ENCODE results near the gene MT4. TPM values are rescaled to one million over a fixed set of nuclear protein-coding genes. Genes with fewer than 3 reads are reported as not detected.
"Not testable (repeated sequence)": the region's sequence is repeated elsewhere in the genome, so short reads cannot be mapped to it uniquely, and the experiment has no call there.

The MT4 gene
- total and polyA plus RNA-seq, 7 experiments from 2014 or later: not detected

DNA sequence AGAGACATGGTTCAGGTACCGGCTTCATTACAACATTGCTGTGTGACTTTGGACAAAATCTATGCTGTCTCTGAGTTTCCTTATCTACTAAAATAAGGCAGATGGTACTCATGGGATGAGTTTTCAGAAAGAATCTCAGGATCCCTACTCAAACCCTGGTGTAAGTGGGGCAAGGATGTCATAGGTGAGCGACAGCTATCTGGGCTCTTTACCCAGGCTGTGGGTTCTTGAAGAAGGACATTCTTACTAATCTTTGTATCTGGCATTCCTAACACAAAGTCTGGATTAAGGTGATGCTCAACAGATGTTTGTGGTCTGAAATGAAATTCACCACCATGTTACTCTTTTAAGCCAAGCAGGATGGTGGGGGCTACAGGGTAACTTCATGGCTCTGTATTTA, 18.0 kb downstream of the MT4 start:
- H3K9me3 Mint-ChIP-seq; H3K4me1 ChIP-seq (ENCODE audit: control insufficient read depth in 2 of 2, insufficient read depth in 2 of 2, low read length in 2 of 2); H3K9me3 ChIP-seq (ENCODE audit: control insufficient read depth in 2 of 3, low read length in 3 of 3); H3K4me3 ChIP-seq (ENCODE audit: low read length); intact Hi-C loops (cut with micrococcal nuclease); H3K27ac ChIP-seq (ENCODE audit: low read depth, low read length); H3K4me3 Mint-ChIP-seq; DNase-seq; H3K36me3 ChIP-seq (ENCODE audit: control insufficient read depth in 2 of 3, insufficient read depth in 3 of 3, low read length in 3 of 3); H3K27ac Mint-ChIP-seq; H3K4me1 Mint-ChIP-seq; H3K27me3 ChIP-seq (ENCODE audit: control insufficient read depth in 2 of 2, insufficient read depth in 2 of 2, low read length in 2 of 2); H3K36me3 Mint-ChIP-seq; CTCF ChIA-PET; ATAC-seq: not testable (repeated sequence)
- POLR2A ChIA-PET: interaction anchor here (1.5 kb wide), 1 partner anchor 119 kb away, joined by 5 read pairs; no protein-coding TSS in a partner anchor
- H3K27me3 Mint-ChIP-seq: peaks cover 0 to 50% (median 6%) of the 10 kb centered on the region in 5 donors

DNA sequence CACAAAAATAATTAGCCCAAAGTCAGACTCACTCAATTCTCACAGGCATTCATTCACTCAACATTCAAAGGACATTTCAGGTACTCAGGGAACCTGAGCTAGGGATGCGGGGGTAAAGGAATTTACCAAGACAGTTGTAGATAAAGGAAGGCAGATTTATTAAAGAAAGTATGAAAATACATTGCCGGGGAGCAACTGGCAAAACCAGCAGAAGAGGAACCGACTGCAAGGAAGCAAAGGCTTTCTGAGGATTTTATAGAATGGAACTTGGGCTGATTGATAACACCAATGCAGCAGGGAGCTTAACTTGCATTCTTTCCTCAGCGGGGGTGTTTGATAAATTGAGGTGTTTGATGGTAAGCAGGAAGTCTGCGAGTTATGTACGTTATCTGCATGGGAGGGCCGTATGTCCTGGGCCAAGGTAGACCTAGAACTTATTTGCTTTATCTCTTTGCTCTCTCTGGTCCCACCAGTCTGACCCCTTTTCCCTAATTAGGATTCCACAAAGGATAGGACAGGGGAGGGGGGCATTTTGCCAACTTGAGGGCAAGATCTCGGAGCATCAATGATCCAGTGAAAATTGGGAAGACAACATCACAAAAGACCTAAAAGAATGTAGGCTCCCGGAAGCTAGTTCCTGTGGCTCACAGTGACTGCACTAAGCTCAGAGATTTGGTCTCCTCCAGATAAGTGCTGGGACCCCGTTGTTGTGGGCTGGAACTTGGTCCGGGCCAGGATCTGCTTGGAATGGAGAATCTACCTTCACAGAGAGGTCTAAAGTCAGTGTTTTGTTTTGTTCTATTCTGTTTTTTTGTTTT, 18.7 kb downstream of the MT4 start:
- Mint-ChIP-seq H3K4me3 (no peak overlapping the region), H3K4me1 (peaks cover 0 to 4% (median 0%) of the 10 kb centered on the region in 7 donors), H3K36me3 (no peaks in the 10 kb centered on the region), H3K27ac (peak overlapping the region in 2 of 9 donors; percentile 18 to 23), H3K27me3 (peaks cover under 1 to 56% (median 6%) of the 10 kb centered on the region in 5 donors), H3K9me3 (no peaks in the 10 kb centered on the region)
- H3K4me1 ChIP-seq (ENCODE audit: control insufficient read depth in 2 of 2, insufficient read depth in 2 of 2, low read length in 2 of 2): no peaks in the 10 kb centered on the region
- ATAC-seq: no peak
- H3K27me3 ChIP-seq (ENCODE audit: control insufficient read depth in 2 of 2, insufficient read depth in 2 of 2, low read length in 2 of 2): no peaks in the 10 kb centered on the region
- H3K36me3 ChIP-seq (ENCODE audit: control insufficient read depth in 2 of 3, insufficient read depth in 3 of 3, low read length in 3 of 3): no peaks in the 10 kb centered on the region
- H3K27ac ChIP-seq (ENCODE audit: low read depth, low read length): no peak overlapping the region
- intact Hi-C loops (cut with micrococcal nuclease): no loop called here
- POLR2A ChIA-PET: interaction anchor here (1.5 kb wide), 1 partner anchor 118 kb away, joined by 5 read pairs; no protein-coding TSS in a partner anchor
- H3K4me3 ChIP-seq (ENCODE audit: low read length): no peak overlapping the region
- no peak for DNase-seq
- CTCF ChIA-PET: interaction anchor here (0.9 kb wide), 1 partner anchor 118 kb away, joined by 3 read pairs; no protein-coding TSS in a partner anchor
- no peaks in the 10 kb centered on the region for H3K9me3 ChIP-seq (ENCODE audit: control insufficient read depth in 2 of 3, low read length in 3 of 3)

DNA sequence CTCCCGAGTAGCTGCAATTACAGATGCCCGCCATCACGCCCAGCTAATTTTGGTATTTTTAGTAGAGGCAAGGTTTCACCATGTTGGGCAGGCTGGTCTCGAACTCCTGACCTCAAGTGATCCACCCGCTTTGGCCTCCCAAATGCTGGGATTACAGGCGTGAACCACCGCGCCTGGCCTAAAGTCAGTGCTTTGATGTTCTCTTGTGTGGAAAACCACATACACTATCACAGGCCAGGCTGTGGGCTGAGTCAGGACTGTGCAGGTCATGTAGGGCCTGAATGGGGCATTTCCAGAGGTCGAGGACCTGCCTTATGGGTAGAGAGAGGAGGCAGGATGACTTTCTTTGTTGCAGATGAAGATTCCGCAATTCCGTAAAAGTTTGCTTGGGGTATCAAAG, 19.4 kb downstream of the MT4 start:
- DNase-seq (no peak), ATAC-seq (no peak)
- no peaks in the 10 kb centered on the region for H3K4me1 ChIP-seq (ENCODE audit: control insufficient read depth in 2 of 2, insufficient read depth in 2 of 2, low read length in 2 of 2)
- peaks cover 0 to 8% (median 4%) of the 10 kb centered on the region in 7 donors for H3K4me1 Mint-ChIP-seq
- H3K9me3 Mint-ChIP-seq: no peaks in the 10 kb centered on the region
- ChIA-PET POLR2A (no interaction called here), CTCF (interaction anchor here (0.9 kb wide), 1 partner anchor 118 kb away, joined by 3 read pairs; no protein-coding TSS in a partner anchor)
- no peaks in the 10 kb centered on the region for H3K27me3 ChIP-seq (ENCODE audit: control insufficient read depth in 2 of 2, insufficient read depth in 2 of 2, low read length in 2 of 2)
- peaks cover 5 to 61% (median 10%) of the 10 kb centered on the region in 5 donors for H3K27me3 Mint-ChIP-seq
- H3K9me3 ChIP-seq (ENCODE audit: control insufficient read depth in 2 of 3, low read length in 3 of 3): no peaks in the 10 kb centered on the region
- H3K27ac Mint-ChIP-seq: no peak overlapping the region
- H3K27ac ChIP-seq (ENCODE audit: low read depth, low read length): no peak overlapping the region
- no peaks in the 10 kb centered on the region for H3K36me3 Mint-ChIP-seq
- H3K36me3 ChIP-seq (ENCODE audit: control insufficient read depth in 2 of 3, insufficient read depth in 3 of 3, low read length in 3 of 3): no peaks in the 10 kb centered on the region
- no peak overlapping the region for H3K4me3 Mint-ChIP-seq
- intact Hi-C loops (cut with micrococcal nuclease): no loop called here
- no peak overlapping the region for H3K4me3 ChIP-seq (ENCODE audit: low read length)

DNA sequence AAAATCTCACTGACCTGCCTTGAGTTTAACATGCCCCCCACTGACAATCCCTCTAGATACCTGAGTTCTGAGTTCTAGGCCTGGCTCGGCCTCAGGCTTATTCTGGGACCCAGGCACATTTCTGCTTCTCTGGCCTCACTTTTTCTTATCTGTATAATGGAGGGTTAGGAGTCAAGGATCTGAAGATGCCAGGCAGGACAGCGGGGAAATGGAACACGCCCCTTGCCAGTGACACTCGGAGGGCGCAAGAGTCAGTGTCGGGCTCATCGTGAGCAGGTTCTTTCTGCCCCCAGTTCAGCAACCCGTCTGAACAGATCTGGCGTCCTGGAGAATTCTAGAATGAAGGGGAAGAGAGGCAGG, 23.9 kb downstream of the MT4 start:
- Mint-ChIP-seq H3K4me3 (peak overlapping the region; percentile 49 to 90 (median 85)), H3K27me3 (peaks cover 9 to 53% (median 18%) of the 10 kb centered on the region in 5 donors), H3K9me3 (no peaks in the 10 kb centered on the region), H3K27ac (peak overlapping the region in 2 of 9 donors; percentile 38 to 87), H3K4me1 (peaks cover 6 to 15% (median 11%) of the 10 kb centered on the region in 7 donors), H3K36me3 (no peaks in the 10 kb centered on the region)
- DNase-seq: no peak
- Histone ChIP-seq H3K4me1 (ENCODE audit: control insufficient read depth in 2 of 2, insufficient read depth in 2 of 2, low read length in 2 of 2) (peaks cover 4 to 6% of the 10 kb centered on the region in 2 donors), H3K27me3 (ENCODE audit: control insufficient read depth in 2 of 2, insufficient read depth in 2 of 2, low read length in 2 of 2) (no peaks in the 10 kb centered on the region), H3K4me3 (ENCODE audit: low read length) (peak overlapping the region; percentile 61), H3K27ac (ENCODE audit: low read depth, low read length) (no peak overlapping the region), H3K9me3 (ENCODE audit: control insufficient read depth in 2 of 3, low read length in 3 of 3) (no peaks in the 10 kb centered on the region), H3K36me3 (ENCODE audit: control insufficient read depth in 2 of 3, insufficient read depth in 3 of 3, low read length in 3 of 3) (no peaks in the 10 kb centered on the region)
- ChIA-PET POLR2A (no interaction called here), CTCF (no interaction called here)
- intact Hi-C loops (cut with micrococcal nuclease): loop anchor here in 1 of 2 donors (2.0 kb wide), 1 partner anchor 20 kb away; the partner anchor contains the start of gene MT2A
- no peak for ATAC-seq

DNA sequence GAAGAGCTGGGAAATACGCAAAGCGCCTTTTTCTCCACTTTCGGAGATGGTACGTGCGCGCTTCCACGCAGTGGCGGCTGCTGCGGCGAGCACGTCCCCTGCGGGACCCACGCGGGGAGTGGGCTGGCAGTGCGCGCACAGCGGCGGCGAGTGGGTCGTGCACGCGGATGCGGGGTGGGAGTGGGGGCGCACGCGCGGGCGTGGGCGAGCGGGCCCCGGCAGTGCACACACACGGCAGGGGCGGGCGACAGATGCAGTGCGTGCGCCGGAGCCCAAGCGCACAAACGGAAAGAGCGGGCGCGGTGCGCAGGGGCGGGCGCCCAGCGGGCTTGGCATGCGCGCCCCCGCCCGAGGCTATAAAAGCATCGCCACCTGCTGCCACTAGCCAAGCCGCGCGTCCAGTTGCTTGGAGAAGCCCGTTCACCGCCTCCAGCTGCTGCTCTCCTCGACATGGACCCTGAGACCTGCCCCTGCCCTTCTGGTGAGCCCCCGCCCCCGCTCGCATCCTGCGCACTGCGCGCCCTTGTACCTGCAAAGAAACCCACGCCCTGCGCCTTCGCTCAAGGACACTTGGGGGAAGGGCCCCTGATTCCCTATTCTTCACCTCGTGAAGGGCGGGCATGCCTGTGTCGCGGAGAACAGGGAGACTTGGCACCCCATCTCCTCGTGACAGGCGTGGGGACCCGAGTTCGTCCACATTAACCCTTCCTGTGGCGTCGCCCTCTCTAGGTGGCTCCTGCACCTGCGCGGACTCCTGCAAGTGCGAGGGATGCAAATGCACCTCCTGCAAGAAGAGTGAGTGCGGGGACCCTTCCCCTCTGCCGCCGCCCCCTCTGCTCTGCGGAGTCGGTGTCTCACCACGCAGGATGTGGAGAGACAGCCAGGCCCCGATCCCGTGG, 24.5 kb downstream of the MT4 start, which contains the start of gene MT3:
MT3 (plus strand) TSS at position 388 of the 899 bp plus-strand sequence; CDS start at position 451, 63 bp downstream.
- Mint-ChIP-seq H3K27ac (peak within 1 kb of the TSS in 3 of 9 donors; percentile 13 to 87 (median 38)), H3K4me3 (peak within 1 kb of the TSS; percentile 77 to 90 (median 86)), H3K27me3 (peaks cover 9 to 47% (median 18%) of the 10 kb centered on the region in 5 donors), H3K36me3 (no peaks in the 10 kb centered on the region), H3K4me1 (peaks cover 6 to 15% (median 11%) of the 10 kb centered on the region in 7 donors), H3K9me3 (no peaks in the 10 kb centered on the region)
- no peaks in the 10 kb centered on the region for H3K9me3 ChIP-seq (ENCODE audit: control insufficient read depth in 2 of 3, low read length in 3 of 3)
- H3K4me1 ChIP-seq (ENCODE audit: control insufficient read depth in 2 of 2, insufficient read depth in 2 of 2, low read length in 2 of 2): peaks cover 4 to 6% of the 10 kb centered on the region in 2 donors
- H3K27ac ChIP-seq (ENCODE audit: low read depth, low read length): no peak within 1 kb of the TSS
- DNase-seq (peak in 8 of 9 donors; percentile 21 to 54 (median 42)), ATAC-seq (peak; percentile 77)
- ChIA-PET POLR2A (no interaction called here), CTCF (no interaction called here)
- peak within 1 kb of the TSS; percentile 61 for H3K4me3 ChIP-seq (ENCODE audit: low read length)
- H3K27me3 ChIP-seq (ENCODE audit: control insufficient read depth in 2 of 2, insufficient read depth in 2 of 2, low read length in 2 of 2): no peaks in the 10 kb centered on the region
- intact Hi-C loops (cut with micrococcal nuclease): loop anchor here in 1 of 2 donors (2.0 kb wide), 1 partner anchor 19 kb away; the partner anchor contains the start of gene MT2A
- no peaks in the 10 kb centered on the region for H3K36me3 ChIP-seq (ENCODE audit: control insufficient read depth in 2 of 3, insufficient read depth in 3 of 3, low read length in 3 of 3)

DNA sequence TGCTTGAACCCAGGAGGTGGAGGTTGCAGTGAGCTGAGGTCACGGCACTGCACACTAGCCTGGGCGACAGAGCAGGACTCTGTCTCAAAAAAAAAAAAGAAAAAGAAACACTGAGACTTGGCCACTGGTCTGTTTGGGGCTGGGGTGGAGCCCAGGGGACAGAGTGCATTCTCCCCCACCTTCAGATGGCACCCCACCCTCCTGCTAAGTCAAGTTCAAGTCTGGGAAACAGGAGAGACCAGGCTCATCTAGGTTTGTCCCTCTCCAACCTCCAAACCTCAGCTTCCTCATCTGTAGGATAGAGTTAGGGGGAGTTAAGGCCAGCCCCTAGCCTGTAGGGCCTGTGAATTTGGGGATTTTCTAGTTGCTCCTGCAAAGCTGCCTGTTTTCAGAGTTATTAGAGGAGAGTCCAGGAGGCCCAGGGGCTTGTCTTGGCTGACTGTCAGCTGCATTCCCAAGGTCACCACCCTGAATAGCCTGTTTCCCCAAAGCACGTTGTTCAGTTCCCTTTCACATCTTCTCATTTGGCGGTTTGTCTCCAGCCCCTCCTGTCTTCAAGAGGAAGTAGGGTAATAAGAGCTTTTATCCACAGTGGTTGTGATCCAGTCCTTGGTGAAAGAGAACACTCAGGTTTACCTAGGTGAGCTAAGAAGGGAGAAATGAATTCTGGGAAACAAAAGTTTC, 26.6 kb downstream of the MT4 start:
- intact Hi-C loops (cut with micrococcal nuclease): no loop called here
- no peaks in the 10 kb centered on the region for H3K9me3 Mint-ChIP-seq
- peaks cover 6 to 15% (median 11%) of the 10 kb centered on the region in 7 donors for H3K4me1 Mint-ChIP-seq
- Histone ChIP-seq H3K36me3 (ENCODE audit: control insufficient read depth in 2 of 3, insufficient read depth in 3 of 3, low read length in 3 of 3) (no peaks in the 10 kb centered on the region), H3K9me3 (ENCODE audit: control insufficient read depth in 2 of 3, low read length in 3 of 3) (no peaks in the 10 kb centered on the region), H3K4me3 (ENCODE audit: low read length) (no peak overlapping the region), H3K27ac (ENCODE audit: low read depth, low read length) (no peak overlapping the region), H3K27me3 (ENCODE audit: control insufficient read depth in 2 of 2, insufficient read depth in 2 of 2, low read length in 2 of 2) (no peaks in the 10 kb centered on the region), H3K4me1 (ENCODE audit: control insufficient read depth in 2 of 2, insufficient read depth in 2 of 2, low read length in 2 of 2) (peaks cover 4 to 6% of the 10 kb centered on the region in 2 donors)
- H3K36me3 Mint-ChIP-seq: no peaks in the 10 kb centered on the region
- POLR2A ChIA-PET: no interaction called here
- H3K27ac Mint-ChIP-seq: no peak overlapping the region
- DNase-seq: peak in 1 of 9 donors; percentile 11
- CTCF ChIA-PET: interaction anchor here (0.7 kb wide), 1 partner anchor 45 kb away, joined by 3 read pairs; no protein-coding TSS in a partner anchor
- H3K27me3 Mint-ChIP-seq: peaks cover 4 to 45% (median 18%) of the 10 kb centered on the region in 5 donors
- no peak overlapping the region for H3K4me3 Mint-ChIP-seq
- ATAC-seq: no peak
